Pancreas (tissue), 10 donors: ENCODE measurements around the gene SLC2A10. TPM values are rescaled to one million over a fixed set of nuclear protein-coding genes. Genes with fewer than 3 reads are reported as not detected.

ENCODE experiments used
- ATAC-seq, 4 donors: fragments of 200-7000 bp; cut with Tn5 transposase; one replicate each; pipeline versions ENCODE4 v1.8.0 to v1.9.1; 2020; ENCODE audit warnings: mild to moderate bottlenecking in 4 of 4, moderate library complexity in 4 of 4
- DNase-seq, 6 donors: peaks; one replicate each; pipeline ENCODE4 v3.0.0-alpha.2; 2020
- FAIRE-seq: peaks from 2 replicates; lab custom pipeline; 2012; peaks lifted over from hg19 to GRCh38; lab: Jason Lieb, UNC
- H3K27ac ChIP-seq, 4 donors: fragments of 200-600 bp; sonication (generic); 1 replicate in 3 of 4; 2 replicates in 1 of 4; pipeline versions ENCODE4 v1.5.0 to v1.8.0; 2020
- H3K27me3 ChIP-seq, 4 donors: fragments of 200-600 bp; one replicate each; pipeline ENCODE4 v1.8.0; 2021
- H3K36me3 ChIP-seq, 3 donors: fragments of 200-600 bp; sonication (generic) in 1 of 3; one replicate each; pipeline versions ENCODE4 v1.5.0 to v1.8.0; 2020 to 2021
- H3K4me1 ChIP-seq, 3 donors: fragments of 200-600 bp; one replicate each; pipeline ENCODE4 v1.8.0; 2021
- H3K4me3 ChIP-seq, 4 donors: fragments of 200-600 bp; sonication (generic) in 2 of 4; one replicate each; pipeline versions ENCODE4 v1.5.0 to v1.8.0; 2020 to 2021
- H3K9me3 ChIP-seq, 4 donors: fragments of 200-600 bp; one replicate each; pipeline ENCODE4 v1.8.0; 2021
- WGBS, 2 donors: extraction: QIAGEN DNeasy Blood & Tissue Kit; methylation state at CpG; one replicate each; pipeline ENCODE4 v1.1.7; 2013; 5-methylcytosine and 5-hydroxymethylcytosine counted together
- intact Hi-C, 3 donors: fragments of 100-400 bp; cut with DNase I; formaldehyde crosslinking; loops; one replicate each; pipeline versions ENCODE4 v1.11.1 to v1.14.2; 2022
- polyA plus RNA-seq, 2 donors: library from polyadenylated mRNA; stranded (reverse); fragments of 200-250 nt; gene quantifications; one replicate each; pipeline ENCODE4 v1.2.3, GENCODE V29; 2013
- total RNA-seq, 6 donors: library from RNA; stranded (reverse); fragmentation: NEBNext Ultra II Directional in 4 of 6; extraction: Animal tissue kit (Norgen Biotek cat#: 25700) in 4 of 6; gene quantifications; one replicate each; pipeline versions ENCODE4 v1.2.1 to v1.2.4, GENCODE V29; 2021 to 2023
- TF ChIP-seq, protein P1 (sequence below), 4 donors: fragments of 200-600 bp; sonication (generic) in 3 of 4; IDR thresholded peaks; one replicate each; pipeline versions ENCODE4 v1.5.0 to v1.8.0; 2021; ENCODE audit warnings: antibody characterized with exemption in 4 of 4
- donor health status: healthy with polysubstance abuse.
- donor health status: DM: no; HTN: no; CAD: no; lungs with moderate emphysema.
- donor health status: DM: no; HTN: no; CAD: no.
- donor health status: control.
- donor health status: control.
- donor health status: Bipolar disorder and iron deficiency.
- donor health status: DM: yes; HTN: yes; CAD: no.
- donor health status: DM: no; HTN: no; CAD: no.
- donor health status: DM: no; HTN: no; CAD: no.
- donor health status: DM: yes; HTN: yes; CAD: no.

The SLC2A10 gene
- total and polyA plus RNA-seq, 8 donors = 10.9 to 20.9 (median 13.8) TPM

- no peak overlapping the region for H3K27ac ChIP-seq
- WGBS, 2 donors = 80 to 90% methylated on average over 5 of the region's 5 CpGs
- DNase-seq (no peak), ATAC-seq (no peak), FAIRE-seq (no peak)
- intact Hi-C loops = no loop called here
- H3K4me3 ChIP-seq = no peak overlapping the region
- H3K27me3 ChIP-seq = no peaks in the 10 kb centered on the region
- TF ChIP-seq, protein P1, sequence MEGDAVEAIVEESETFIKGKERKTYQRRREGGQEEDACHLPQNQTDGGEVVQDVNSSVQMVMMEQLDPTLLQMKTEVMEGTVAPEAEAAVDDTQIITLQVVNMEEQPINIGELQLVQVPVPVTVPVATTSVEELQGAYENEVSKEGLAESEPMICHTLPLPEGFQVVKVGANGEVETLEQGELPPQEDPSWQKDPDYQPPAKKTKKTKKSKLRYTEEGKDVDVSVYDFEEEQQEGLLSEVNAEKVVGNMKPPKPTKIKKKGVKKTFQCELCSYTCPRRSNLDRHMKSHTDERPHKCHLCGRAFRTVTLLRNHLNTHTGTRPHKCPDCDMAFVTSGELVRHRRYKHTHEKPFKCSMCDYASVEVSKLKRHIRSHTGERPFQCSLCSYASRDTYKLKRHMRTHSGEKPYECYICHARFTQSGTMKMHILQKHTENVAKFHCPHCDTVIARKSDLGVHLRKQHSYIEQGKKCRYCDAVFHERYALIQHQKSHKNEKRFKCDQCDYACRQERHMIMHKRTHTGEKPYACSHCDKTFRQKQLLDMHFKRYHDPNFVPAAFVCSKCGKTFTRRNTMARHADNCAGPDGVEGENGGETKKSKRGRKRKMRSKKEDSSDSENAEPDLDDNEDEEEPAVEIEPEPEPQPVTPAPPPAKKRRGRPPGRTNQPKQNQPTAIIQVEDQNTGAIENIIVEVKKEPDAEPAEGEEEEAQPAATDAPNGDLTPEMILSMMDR (IDR thresholded peaks at IDR 0.05) = no peak
- H3K9me3 ChIP-seq = no peaks in the 10 kb centered on the region
- H3K4me1 ChIP-seq = no peaks in the 10 kb centered on the region
- no peaks in the 10 kb centered on the region for H3K36me3 ChIP-seq
Measured at GRCh38 chr20:46701986-46702385, 7.5 kb upstream of the SLC2A10 start.

DNA sequence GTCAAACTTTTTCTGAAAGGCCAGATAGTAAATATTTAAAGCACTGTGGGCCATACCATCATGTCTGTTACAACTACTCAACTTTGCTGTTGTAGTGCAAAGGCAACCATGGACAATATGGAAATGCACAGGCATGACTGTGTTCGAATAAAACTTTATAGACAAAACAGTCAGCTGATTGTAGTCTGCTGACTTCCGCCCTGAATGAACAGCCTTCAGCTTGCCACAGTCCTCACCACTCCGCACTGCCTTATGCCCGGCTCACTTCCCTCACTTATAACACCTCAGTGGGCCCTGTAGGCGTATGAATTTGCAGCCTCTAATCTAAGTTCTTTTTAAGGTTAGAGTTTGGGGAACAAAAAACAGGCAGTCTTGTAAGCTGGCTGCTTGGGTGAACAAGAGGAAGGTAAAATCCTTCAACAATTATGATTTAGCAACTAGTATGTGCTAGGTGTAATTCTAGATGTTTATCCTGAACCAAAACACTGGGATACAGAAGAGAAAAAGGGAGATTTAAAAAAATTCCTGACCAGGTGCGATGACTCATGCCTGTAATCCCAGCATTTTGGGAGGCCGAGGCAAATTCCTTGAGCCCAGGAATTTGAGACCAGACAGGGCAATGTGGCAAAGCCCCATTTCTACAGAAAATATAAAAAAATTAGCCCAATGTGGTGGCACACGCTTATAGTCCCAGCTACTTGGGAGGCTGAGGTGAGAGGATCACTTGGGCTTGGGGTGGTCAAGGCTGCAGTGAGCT lies 6.8 kb upstream of the SLC2A10 start:
- TF ChIP-seq, protein P1 (IDR thresholded peaks at IDR 0.05) = no peak
- Histone ChIP-seq H3K4me1 (no peaks in the 10 kb centered on the region), H3K36me3 (no peaks in the 10 kb centered on the region), H3K4me3 (no peak overlapping the region), H3K9me3 (no peaks in the 10 kb centered on the region), H3K27ac (no peak overlapping the region), H3K27me3 (no peaks in the 10 kb centered on the region)
- FAIRE-seq = no peak
- DNase-seq = no peak
- no peak for ATAC-seq
- 88 to 91% methylated on average over 8 of the region's 8 CpGs for WGBS, 2 donors
- intact Hi-C loops = no loop called here

DNA sequence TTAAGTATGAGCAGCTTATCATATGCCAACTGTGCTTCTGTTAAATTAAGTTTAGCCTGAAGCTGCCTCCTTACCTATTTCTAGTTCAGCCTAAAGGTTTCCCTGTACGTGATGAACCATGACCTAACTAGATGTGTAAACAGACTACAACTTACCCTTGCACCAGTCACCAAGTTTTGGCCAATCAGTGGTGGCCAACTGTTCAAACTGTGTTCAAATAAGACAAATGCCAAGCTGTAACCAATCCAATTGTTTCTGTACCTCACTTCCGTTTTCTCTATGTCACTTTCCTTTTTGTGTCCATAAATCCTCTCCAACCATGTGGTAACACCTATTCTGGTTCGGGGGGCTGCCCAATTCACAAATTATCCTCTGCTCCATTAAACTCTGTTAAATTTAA lies 6.0 kb upstream of the SLC2A10 start:
- Histone ChIP-seq H3K27me3 (no peaks in the 10 kb centered on the region), H3K9me3 (no peaks in the 10 kb centered on the region), H3K27ac (no peak overlapping the region), H3K36me3 (no peaks in the 10 kb centered on the region), H3K4me3 (no peak overlapping the region), H3K4me1 (no peaks in the 10 kb centered on the region)
- no peak for DNase-seq
- 62 to 65% methylated on average over 3 of the region's 3 CpGs for WGBS, 2 donors
- ATAC-seq = no peak
- TF ChIP-seq, protein P1 (IDR thresholded peaks at IDR 0.05) = no peak
- intact Hi-C loops = no loop called here
- no peak for FAIRE-seq

DNA sequence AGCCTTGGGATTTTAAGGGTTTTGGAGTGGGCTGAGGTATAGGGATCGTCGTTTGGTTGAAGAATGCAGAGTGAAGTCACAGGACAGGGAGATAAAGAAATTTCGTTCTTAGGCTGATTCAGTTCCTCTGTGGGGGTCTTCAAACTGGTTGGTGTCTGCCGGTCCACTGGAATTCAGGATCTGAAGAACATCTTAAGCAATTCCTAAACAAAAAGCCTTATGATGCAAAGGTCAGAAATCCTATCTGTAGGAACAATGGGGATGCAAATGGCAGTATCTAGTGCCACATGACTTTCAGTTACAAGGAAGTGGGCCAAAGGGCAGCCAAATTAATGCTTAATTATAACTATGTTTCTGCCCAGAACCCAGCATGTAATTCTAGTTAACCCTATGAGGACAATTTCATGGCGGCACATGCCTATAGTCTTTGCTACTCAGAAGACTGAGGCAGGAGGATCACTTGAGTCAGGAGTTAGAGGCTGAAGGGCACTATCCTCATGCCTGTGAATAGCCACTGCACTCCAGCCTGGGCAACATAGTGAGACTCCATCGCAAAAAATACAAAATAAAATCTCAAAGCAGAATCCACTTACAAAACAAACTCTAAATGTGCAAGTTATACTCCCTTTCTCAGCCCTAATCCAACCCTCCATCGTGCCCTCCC lies 4.6 kb upstream of the SLC2A10 start:
- no peak for FAIRE-seq
- no peak for ATAC-seq
- Histone ChIP-seq H3K4me1 (no peaks in the 10 kb centered on the region), H3K27me3 (no peaks in the 10 kb centered on the region), H3K9me3 (no peaks in the 10 kb centered on the region), H3K4me3 (no peak overlapping the region), H3K27ac (no peak overlapping the region), H3K36me3 (no peaks in the 10 kb centered on the region)
- intact Hi-C loops = no loop called here
- WGBS, 2 donors = 65 to 67% methylated on average over 7 of the region's 7 CpGs
- no peak for DNase-seq
- TF ChIP-seq, protein P1 (IDR thresholded peaks at IDR 0.05) = no peak

- TF ChIP-seq, protein P1 (IDR thresholded peaks at IDR 0.05) = no peak
- ATAC-seq = no peak
- DNase-seq = no peak
- WGBS, 2 donors = 63 to 65% methylated on average over 4 of the region's 4 CpGs
- FAIRE-seq = no peak
- H3K4me3 ChIP-seq = no peak overlapping the region
- no peak overlapping the region for H3K27ac ChIP-seq
- H3K9me3 ChIP-seq = no peaks in the 10 kb centered on the region
- H3K36me3 ChIP-seq = no peaks in the 10 kb centered on the region
- peaks cover 0 to under 1% (median 0%) of the 10 kb centered on the region in 3 donors for H3K4me1 ChIP-seq
- intact Hi-C loops = no loop called here
- no peaks in the 10 kb centered on the region for H3K27me3 ChIP-seq
Measured at GRCh38 chr20:46705378-46705729, 4.1 kb upstream of the SLC2A10 start.
